Keratinocyte (primary cell): ENCODE measurements around the gene FBXL17. TPM values are rescaled to one million over a fixed set of nuclear protein-coding genes. Genes with fewer than 3 reads are reported as not detected.

Experiments used
- DNase-seq: peaks from one replicate; pipeline ENCODE4 v3.0.0-alpha.2; 2011; ENCODE audit warnings: low read depth, missing footprints, low spot score
- FAIRE-seq: peaks from 2 replicates; lab custom pipeline; 2011; peaks lifted over from hg19 to GRCh38; lab: Jason Lieb, UNC
- H2AFZ ChIP-seq: 2 replicates; pipeline ENCODE4 v1.6.0; 2012; ENCODE audit warnings: low read length, control low read depth, inconsistent platforms; ENCODE audit not compliant: control insufficient read depth
- H3K27ac ChIP-seq: 2 replicates; pipeline ENCODE4 v1.5.1; 2011; ENCODE audit warnings: low read length; ENCODE audit not compliant: control insufficient read depth, insufficient read depth
- H3K27me3 ChIP-seq: 3 replicates; pipeline ENCODE4 v1.6.0; 2011; ENCODE audit warnings: low read length; ENCODE audit not compliant: control insufficient read depth, insufficient read depth; ENCODE audit errors: extremely low read depth
- H3K36me3 ChIP-seq, 2 experiments: 2 replicates in 1 of 2; 3 replicates in 1 of 2; pipeline ENCODE4 v1.5.1; 2011; ENCODE audit warnings: low read length in 2 of 2, mild to moderate bottlenecking in 1 of 2; ENCODE audit not compliant: control insufficient read depth in 2 of 2, insufficient read depth in 2 of 2; ENCODE audit errors: extremely low read depth in 1 of 2
- H3K4me1 ChIP-seq: 3 replicates; pipeline ENCODE4 v1.5.1; 2011; ENCODE audit warnings: low read length; ENCODE audit not compliant: control insufficient read depth, insufficient read depth; ENCODE audit errors: extremely low read depth
- H3K4me2 ChIP-seq: 3 replicates; pipeline ENCODE4 v1.6.0; 2011; ENCODE audit warnings: low read depth, low read length; ENCODE audit not compliant: control insufficient read depth, insufficient read depth; ENCODE audit errors: extremely low read depth
- H3K4me3 ChIP-seq, 3 experiments: fragments of 200-600 bp in 1 of 3; sonication (generic) in 1 of 3; 2 replicates in 2 of 3; 3 replicates in 1 of 3; pipeline ENCODE4 v1.5.1; 2011 to 2016; ENCODE audit warnings: low read length in 3 of 3, mild to moderate bottlenecking in 3 of 3, control low read depth in 2 of 3, inconsistent platforms in 1 of 3, low read depth in 1 of 3, mixed read lengths in 1 of 3, mixed run types in 1 of 3, moderate library complexity in 1 of 3; ENCODE audit not compliant: control insufficient read depth in 2 of 3, insufficient read depth in 2 of 3; ENCODE audit errors: extremely low read depth in 1 of 3
- H3K79me2 ChIP-seq: 2 replicates; pipeline ENCODE4 v1.6.0; 2012; ENCODE audit warnings: low read length; ENCODE audit not compliant: control insufficient read depth, insufficient read depth
- H3K9ac ChIP-seq: 3 replicates; pipeline ENCODE4 v1.6.0; 2011; ENCODE audit warnings: low read length; ENCODE audit not compliant: control insufficient read depth, insufficient read depth; ENCODE audit errors: extremely low read depth
- H3K9me1 ChIP-seq: 3 replicates; pipeline ENCODE4 v1.6.0; 2011; ENCODE audit warnings: low read length; ENCODE audit not compliant: control insufficient read depth, insufficient read depth; ENCODE audit errors: extremely low read depth
- H3K9me3 ChIP-seq: 2 replicates; pipeline ENCODE4 v1.5.1; 2012; ENCODE audit warnings: low read depth, low read length; ENCODE audit not compliant: control insufficient read depth
- H4K20me1 ChIP-seq: 3 replicates; pipeline ENCODE4 v1.6.0; 2011; ENCODE audit warnings: low read length; ENCODE audit not compliant: control insufficient read depth, insufficient read depth; ENCODE audit errors: extremely low read depth
- CTCF ChIP-seq, 3 experiments: IDR thresholded peaks in 1 of 3; conservative IDR thresholded peaks in 1 of 3; optimal IDR thresholded peaks in 1 of 3; 2 replicates in 2 of 3; 3 replicates in 1 of 3; pipeline versions ENCODE3 to v1.5.1; 2011; ENCODE audit warnings: low read length in 3 of 3, mild to moderate bottlenecking in 3 of 3, moderate library complexity in 2 of 3, control low read depth in 1 of 3, inconsistent platforms in 1 of 3; ENCODE audit not compliant: insufficient read depth in 2 of 3; ENCODE audit errors: extremely low read depth in 1 of 3
- EZH2 ChIP-seq: IDR thresholded peaks from one replicate; pipeline ENCODE4 v1.6.1; 2012; ENCODE audit warnings: inconsistent platforms, mild to moderate bottlenecking, low read length, moderate library complexity
- dilution Hi-C: fragments of 300-500 bp; cut with MboI; formaldehyde crosslinking; loops from one replicate; pipeline ENCODE4 v1.7.0; 2020; ENCODE audit warnings: low sequenced_read_pairs; ENCODE audit not compliant: extremely low pct_ligation_motif_present
- polyA plus RNA-seq, 5 experiments: library from polyadenylated mRNA; depleted of rRNA in 3 of 5; stranded (reverse) in 3 of 5; stranded (forward) in 1 of 5; unstranded in 1 of 5; fragments of >200 nt; gene quantifications; 1 replicate in 1 of 5; 2 replicates in 3 of 5; 3 replicates in 1 of 5; pipeline versions ENCODE4 v1.2.1 to v1.2.3, GENCODE V29; 2011 to 2012; ENCODE audit warnings: missing spikeins in 2 of 5, low read depth in 1 of 5, low replicate concordance in 1 of 5

The FBXL17 gene
- polyA plus RNA-seq, 1 donor (not counting 4 experiments of a cell fraction or from before 2014, with no cell fraction given), result 5.7 TPM

DNA sequence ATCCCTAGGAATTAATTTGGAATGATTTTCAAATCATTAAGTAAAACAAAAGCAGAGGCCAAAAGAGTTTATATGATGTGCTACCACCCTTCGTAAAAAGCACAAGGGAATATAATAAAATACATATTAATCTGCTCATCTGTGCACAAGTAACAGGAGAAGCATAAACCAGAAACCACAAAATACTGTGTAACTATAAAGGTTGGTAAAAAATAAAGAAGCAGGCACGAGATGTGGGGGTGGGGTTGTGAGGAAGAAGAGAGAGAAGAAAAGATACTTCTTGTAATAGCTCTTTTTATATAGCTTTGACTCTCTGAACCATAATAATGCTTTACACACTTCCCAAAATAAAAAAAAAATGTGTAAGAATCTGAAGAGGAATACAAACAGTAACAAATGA lies 496.3 kb downstream of the FBXL17 start:
- Histone ChIP-seq H3K27ac (no peak overlapping the region), H3K9ac (no peak overlapping the region), H3K9me1 (no peaks in the 10 kb centered on the region), H3K79me2 (no peaks in the 10 kb centered on the region), H2AFZ (no peak overlapping the region), H3K36me3 (no peaks in the 10 kb centered on the region), H3K4me2 (no peak overlapping the region), H3K4me1 (no peaks in the 10 kb centered on the region), H4K20me1 (no peaks in the 10 kb centered on the region), H3K27me3 (no peaks in the 10 kb centered on the region), H3K9me3 (no peaks in the 10 kb centered on the region), H3K4me3 (no peak overlapping the region)
- no peak for TF ChIP-seq CTCF (optimal IDR thresholded peaks at IDR 0.05 in 1 of 3, IDR thresholded peaks at IDR 0.05 in 1 of 3, conservative IDR thresholded peaks at IDR 0.05 in 1 of 3; ENCODE audit: extremely low read depth in 1 of 3, insufficient read depth in 2 of 3, low read length in 3 of 3)
- FAIRE-seq (no peak), DNase-seq (no peak)
- dilution Hi-C loops, result no loop called here

- H4K20me1 ChIP-seq, result no peaks in the 10 kb centered on the region
- H2AFZ ChIP-seq, result no peak overlapping the region
- no peak overlapping the region for H3K4me2 ChIP-seq
- no peaks in the 10 kb centered on the region for H3K79me2 ChIP-seq
- FAIRE-seq, result no peak
- DNase-seq, result no peak
- H3K27ac ChIP-seq, result no peak overlapping the region
- no peaks in the 10 kb centered on the region for H3K9me3 ChIP-seq
- no peaks in the 10 kb centered on the region for H3K27me3 ChIP-seq
- no peak overlapping the region for H3K4me3 ChIP-seq
- no peaks in the 10 kb centered on the region for H3K9me1 ChIP-seq
- no peaks in the 10 kb centered on the region for H3K4me1 ChIP-seq
- no peak overlapping the region for H3K9ac ChIP-seq
- H3K36me3 ChIP-seq, result no peaks in the 10 kb centered on the region
- dilution Hi-C loops, result no loop called here
- TF ChIP-seq EZH2 (no peak), CTCF (optimal IDR thresholded peaks at IDR 0.05 in 1 of 3, IDR thresholded peaks at IDR 0.05 in 1 of 3, conservative IDR thresholded peaks at IDR 0.05 in 1 of 3; ENCODE audit: extremely low read depth in 1 of 3, insufficient read depth in 2 of 3, low read length in 3 of 3) (no peak)
Observed at GRCh38 chr5:107884871-107885270, 497.0 kb downstream of the FBXL17 start.
